HG03457 (cell line): ENCODE results near the gene ATP6V1B1.

Experiments used
- ATAC-seq: cut with Tn5 transposase; IDR thresholded peaks from one replicate; pipeline ENCODE4 v1.9.1; 2021; ENCODE audit warnings: moderate number of reproducible peaks; ENCODE audit not compliant: unreplicated experiment

Gene ATP6V1B1

DNA sequence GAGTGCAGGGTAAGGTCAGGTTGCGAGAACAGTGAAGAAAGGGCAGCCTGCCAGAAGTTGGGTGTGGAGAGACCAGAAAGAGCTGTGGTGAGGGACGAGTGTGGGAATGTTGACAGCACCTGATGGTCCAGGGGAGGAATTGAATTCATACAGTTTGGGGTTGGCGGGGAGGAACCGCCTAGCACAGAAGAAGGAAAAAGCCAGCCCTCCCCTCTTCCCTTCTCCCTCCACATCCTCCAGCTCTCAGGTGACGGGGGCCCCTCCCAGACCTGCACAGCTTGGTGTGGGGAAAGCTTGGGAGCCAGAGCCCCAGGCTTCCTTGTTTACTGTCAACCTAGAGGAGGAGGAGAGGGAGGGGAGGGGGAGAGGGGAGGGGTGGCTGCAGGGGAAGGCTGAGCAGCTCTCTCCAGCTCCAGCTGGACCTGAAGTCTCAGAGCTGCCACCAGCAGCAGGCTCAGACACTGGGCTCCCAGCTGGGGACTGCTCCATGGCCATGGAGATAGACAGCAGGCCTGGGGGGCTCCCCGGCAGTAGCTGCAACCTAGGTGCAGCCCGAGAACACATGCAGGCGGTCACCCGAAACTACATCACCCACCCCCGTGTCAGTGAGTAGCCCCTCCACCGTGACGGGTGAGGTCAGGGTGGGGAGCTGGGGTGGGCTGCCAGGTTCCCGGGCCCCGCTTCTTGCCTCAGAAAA, at the start of gene ATP6V1B1:
Gene ATP6V1B1 (plus strand): TSS at position 433 of the 697 bp plus-strand sequence. CDS start 55 bp downstream, at position 488.
- ATAC-seq: no peak

DNA sequence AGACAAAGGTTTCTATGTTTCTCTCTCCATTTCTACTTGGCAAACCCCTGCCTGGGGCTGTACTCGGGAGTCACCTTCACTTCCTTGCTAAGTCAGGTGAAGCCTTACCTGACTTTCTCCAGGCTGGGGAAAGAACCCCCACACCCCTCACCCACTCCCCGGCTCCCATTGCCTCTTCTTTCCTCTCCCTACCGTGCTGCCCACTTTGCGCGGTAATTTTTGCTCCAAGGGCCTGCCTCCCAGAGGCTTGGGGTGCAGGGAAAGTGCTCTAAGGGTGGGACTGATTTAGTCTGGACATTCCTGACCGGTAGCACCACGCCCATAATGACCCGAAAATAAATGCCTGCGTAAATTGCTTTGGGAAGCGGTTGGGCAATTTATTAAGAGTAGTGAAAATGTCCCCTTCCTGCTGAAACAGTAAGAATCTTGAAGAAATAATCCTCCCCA, 49.1 kb upstream of the ATP6V1B1 start:
- ATAC-seq: no peak

DNA sequence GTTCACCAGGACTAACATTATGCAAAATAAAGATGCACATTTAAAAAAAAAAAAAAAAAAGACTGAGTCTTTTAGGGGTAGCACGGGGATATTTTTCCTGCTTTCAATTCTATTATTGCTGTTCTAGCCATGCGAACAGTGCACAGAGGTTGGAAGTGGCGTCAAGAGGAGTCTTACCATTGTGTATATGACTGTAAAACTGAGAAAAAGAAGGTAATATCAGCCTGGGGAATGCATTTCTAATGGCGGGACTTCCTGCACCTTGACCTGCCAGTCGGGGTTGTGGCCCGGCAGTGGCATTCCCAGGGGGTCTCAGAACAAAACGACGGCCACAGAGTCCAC, 48.5 kb upstream of the ATP6V1B1 start:
- no peak for ATAC-seq

DNA sequence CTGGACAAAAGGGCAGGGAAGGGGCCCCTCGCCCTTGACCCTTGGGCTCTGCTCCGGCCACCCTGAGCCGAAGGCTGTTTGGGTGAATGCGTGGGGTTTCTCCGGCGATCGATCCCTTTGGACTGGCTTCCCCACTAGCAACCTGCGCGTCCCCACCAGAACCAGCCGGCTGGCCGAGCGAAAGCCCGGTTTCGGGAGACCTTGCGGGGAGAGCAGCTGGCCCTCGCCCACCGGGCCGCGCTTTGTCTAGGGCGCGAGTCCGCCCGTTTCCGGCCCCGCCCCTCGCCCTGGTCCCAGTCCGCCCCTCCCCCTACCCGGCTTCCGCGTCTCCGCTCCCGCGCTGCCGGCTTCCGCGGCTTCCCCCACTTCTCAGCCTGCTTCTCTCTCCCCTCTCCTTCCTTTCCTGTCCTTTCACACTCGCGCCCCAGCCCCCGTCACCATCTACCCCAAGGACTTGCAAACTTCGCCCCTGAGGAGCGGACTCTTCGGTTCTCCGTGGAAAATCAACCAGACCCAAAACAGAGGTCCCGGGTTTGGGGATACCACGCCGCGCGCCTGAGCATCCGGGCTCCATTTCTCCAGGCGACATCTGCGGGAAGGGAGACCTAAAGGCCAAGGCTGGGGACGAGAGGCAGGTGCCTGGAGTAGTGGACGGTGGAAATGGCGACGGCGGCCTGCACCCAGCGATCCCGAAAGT, 48.0 kb upstream of the ATP6V1B1 start:
- ATAC-seq: no peak

DNA sequence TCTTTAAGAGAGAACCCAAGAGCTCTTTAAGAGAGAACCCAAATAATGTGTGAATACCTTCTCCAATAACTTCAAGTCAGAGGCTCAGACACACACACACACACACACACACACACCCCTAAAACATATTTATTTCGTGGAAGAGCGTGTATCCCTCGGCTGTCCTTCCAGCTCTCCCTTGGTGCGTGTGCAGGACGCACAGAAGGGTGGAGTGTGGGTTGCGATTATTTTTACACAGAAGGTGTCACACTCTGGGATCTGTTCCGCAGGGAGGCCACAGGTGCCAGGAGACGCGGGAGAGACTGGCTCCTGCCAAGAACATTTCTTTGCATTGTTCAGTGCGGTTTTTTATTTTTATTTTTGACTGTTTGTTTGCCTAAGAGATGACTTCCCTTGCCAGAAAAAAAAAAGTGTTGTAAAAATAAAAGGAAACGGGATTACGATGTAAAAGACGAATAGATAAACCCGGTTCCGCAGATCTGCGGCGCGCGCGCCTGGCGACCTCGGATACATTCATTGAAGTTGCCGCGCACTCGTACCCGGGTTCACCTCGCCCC, 47.3 kb upstream of the ATP6V1B1 start:
- no peak for ATAC-seq

DNA sequence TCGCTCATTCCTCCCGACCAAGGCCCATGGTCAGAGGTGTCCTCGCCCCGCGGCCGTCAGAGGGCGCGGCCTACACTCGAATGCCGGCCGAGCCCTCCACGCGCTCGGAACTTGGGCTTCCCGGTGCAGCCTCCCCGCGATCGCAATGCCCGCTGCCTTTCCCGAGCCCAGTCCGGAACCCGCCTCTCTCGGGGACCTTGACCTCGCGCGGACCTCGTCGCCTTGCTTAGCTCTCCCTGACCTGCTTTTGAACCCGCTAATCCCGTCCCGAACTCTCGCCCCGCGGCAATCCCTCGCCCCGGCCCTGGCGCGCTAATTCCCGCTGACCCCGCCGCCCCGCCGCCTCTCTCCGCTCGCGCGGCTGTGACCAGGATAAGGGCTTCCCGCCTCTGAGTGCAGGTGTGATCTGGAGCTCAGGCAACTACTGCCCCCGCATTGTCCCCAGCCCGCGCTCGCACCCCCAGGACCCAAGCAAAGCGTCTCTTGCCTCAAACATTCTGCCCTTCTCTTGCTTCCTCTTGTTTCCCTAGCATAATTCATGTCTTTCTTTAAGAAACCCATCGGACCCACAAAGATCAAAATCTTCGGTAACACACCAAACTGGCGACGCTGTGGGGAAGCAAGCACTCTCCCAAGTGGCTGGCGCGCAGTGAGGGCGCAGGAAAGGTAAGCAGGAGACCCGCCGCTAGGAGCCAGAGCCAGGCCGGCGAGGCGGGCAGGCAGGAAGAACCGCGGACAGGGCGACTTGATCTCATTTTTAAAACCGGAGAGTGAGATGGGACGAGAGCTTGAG, 46.6 kb upstream of the ATP6V1B1 start:
- no peak for ATAC-seq

DNA sequence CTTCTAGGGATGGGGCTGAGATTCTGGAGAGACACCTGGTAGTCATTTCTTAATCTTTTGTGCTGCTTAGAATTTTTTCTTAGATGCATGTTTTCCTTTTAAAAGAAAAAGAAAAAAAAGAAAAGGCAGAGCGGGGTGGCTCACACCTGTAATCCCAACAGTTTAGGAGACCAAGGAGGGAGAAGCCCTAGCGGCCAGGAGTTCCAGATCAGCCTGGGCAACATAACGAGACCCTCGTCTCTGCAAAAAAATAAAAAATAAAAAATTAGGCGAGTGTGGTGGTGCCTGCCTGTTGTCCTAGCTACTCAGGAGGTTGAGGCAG, 46.0 kb upstream of the ATP6V1B1 start:
- ATAC-seq: no peak

DNA sequence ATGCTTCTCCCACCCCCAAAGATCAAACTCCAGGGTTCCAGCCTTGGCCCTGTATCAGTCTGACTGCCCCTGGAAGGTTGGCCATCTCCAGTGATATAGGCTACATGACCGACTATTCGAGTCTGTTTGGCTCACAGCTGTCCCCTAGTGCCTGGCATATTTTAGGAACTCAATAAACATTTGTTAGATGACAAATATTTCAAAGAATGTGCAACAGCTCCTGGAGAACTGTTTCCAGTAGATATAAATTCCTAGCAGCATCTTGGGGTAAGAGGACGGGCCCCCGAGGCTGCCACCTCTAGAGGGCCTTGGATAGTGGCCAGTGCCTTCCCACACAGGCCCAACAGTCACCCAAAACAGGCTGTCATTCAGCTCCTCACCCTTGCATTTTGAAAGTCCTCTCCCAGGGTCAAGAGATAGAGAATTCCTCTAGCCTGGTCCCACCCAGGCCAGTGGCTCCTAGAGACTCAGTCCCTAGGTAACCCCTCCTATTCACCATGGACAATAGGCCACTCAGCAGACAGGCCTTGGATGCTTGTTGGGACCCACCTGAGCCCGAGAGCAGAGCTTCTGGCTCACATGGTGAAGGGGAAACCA, 45.1 kb upstream of the ATP6V1B1 start:
- no peak for ATAC-seq

DNA sequence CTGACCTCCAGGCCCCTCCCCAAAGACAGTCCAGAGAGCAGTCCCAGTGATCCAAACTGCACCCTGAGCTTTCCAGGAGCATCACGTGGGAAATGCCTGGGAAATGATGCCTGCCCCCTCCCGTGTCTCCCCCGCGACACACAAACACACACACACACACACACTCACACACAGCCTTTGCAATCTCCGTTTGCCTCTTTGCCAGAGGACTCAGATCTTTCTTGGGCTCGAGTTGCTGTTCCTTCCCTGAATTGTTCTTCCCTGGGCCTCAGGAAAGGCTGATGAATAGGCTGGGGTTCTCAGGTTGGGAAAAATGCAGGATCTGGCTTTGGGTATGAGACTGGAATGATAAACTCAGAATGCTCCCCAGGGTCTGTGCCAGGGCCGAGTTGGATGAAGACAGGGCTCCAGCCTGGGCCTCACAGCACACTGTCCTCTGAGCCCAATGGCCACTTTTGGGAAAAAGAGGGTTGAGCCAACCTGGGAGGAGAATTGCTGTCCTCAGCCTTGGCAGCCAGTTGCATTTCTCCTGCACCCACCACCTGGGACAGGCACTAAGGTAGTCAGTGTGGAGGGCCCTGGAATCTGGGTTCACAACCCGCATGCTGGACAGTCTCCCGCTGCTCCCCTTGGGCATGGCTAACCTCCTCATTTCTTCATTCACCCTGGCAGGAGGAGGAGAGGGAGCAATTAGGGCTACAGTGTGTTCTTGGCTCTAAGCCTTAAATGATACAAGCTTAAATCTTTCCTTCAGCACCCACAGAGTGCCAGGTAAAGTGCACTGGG, 43.9 kb upstream of the ATP6V1B1 start:
- ATAC-seq: no peak

DNA sequence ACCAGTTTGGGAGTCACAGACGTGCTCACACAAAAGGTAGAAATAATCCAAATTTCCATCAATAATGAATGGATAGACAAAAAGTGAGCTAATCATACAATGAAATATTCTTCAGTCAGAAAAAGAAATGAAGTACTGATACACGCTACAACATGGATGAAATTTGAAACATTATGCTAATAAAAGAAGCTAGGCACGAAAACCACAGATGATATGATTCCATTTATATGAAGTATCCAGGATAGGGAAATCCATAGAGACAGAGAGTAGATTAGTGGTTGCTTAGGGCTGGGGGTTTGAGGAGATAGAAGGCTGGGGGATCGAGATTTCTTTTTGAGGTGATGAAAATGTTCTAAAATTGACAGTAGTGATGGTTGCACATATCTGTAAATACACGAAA, 43.0 kb upstream of the ATP6V1B1 start:
- no peak for ATAC-seq

DNA sequence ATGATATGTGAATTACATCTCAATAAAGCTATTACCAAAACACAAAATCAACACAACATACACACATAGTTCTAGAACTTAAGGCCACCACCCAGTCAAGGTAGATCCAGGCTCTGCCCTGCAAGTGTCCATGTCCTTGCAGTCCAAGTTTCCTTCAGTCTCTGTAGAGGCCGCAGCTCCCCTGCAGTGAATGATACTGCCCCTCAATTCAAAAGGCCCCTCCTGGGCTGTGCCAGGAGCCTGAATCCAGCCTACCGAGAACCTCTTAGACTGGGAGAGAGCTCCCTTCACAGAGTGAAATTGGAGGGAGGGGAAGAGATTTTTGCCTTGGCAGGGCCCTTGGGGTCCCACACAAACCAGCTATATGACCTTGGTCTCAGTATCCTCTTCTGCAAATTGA, 42.5 kb upstream of the ATP6V1B1 start:
- no peak for ATAC-seq

DNA sequence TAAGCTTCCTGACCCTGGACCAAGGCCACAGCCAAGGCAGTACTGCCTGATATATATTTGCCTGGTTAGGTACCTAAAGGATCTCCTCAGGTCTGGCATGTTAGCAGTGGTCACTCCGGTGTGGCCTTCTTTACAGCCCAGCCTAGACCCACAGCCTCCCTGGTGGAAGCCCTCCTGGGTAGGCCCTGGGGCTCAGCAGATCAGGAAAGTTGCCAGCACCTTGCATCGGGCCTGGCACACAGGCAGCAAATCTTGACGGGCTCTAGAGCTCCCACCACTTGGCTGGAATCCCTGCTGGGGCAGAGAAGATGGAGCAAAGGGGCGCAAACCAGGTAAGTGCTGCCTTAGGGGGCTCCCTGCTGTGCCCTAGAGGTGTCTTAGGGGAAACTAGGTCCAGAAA, 40.9 kb upstream of the ATP6V1B1 start:
- ATAC-seq: no peak

DNA sequence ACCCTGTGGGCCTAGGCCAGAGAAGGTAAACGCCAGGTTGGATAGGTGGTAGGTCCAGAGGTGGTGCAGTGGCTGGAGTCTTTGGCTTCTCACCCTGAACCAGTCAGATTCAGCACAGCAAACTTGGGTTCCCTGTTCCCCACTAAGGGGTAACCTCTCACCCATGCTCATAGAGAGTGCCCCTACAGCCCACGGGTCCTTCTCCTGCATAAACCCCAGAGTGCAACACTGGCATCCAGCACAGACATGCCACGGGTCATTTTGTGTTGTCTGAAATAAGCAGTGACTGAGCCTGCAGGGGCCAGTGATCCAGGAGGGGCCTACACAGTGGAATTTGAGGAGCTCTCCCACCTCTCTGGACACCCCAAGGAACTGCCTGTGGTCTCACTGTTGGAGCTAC, 40.5 kb upstream of the ATP6V1B1 start:
- no peak for ATAC-seq

DNA sequence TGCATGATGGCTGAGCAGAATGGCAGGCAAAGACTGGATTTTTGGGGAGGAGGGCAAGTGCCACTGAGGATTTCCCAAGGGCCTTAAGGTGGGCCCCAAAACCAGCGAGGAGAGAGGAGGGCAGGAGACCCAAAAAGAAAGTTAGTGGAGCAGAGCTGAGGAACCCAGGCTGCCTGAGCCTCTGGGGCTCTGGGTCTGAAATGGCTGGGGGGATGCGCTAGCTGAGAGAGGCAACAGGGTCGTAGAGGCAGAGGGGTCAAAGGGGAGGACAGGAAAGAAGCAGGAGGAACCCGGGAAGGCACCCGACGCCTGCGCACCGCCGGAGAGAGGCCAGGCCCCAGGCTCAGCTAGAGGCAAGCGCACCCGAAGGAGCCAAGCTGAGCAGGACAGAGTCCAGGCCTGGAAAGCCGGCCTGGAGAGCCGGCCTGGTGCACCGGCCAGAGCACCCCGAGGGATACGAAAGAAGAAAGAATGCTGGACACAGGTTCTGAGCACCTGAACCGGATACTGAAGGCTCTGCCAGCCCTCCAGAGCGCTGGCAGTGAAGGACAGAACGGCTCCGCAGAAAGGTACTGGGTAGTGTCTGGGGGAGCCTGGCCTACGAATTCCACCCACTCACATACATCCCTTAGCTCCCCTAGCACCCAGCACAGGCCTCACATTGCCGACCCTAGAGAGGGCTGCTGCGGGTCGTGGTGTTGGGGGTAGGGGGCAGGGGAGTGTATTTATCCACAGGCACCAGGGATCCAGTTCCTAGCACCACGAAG, 39.5 kb upstream of the ATP6V1B1 start:
- ATAC-seq: no peak

DNA sequence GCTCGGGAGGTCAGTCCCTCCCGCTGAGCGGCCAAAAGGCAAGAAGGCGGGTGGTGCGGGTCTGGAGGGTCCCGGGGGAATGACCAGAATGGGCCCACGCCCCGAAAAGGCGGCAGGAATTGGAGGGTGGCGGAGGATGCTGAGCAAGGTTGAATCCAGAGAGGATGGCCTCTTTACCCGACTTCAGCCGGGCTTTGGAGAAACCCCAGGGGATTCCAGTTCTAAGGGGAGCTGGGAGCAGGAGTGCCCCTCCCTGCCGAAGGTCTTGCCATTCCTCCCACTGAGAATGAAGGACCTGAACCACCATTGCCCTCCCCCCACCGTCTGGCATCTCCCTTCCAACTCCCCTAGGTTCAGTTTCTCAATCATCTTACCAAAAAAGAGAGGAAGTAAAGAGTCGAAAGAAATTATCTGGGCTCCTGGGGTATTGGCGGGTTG, 38.9 kb upstream of the ATP6V1B1 start:
- ATAC-seq: no peak

DNA sequence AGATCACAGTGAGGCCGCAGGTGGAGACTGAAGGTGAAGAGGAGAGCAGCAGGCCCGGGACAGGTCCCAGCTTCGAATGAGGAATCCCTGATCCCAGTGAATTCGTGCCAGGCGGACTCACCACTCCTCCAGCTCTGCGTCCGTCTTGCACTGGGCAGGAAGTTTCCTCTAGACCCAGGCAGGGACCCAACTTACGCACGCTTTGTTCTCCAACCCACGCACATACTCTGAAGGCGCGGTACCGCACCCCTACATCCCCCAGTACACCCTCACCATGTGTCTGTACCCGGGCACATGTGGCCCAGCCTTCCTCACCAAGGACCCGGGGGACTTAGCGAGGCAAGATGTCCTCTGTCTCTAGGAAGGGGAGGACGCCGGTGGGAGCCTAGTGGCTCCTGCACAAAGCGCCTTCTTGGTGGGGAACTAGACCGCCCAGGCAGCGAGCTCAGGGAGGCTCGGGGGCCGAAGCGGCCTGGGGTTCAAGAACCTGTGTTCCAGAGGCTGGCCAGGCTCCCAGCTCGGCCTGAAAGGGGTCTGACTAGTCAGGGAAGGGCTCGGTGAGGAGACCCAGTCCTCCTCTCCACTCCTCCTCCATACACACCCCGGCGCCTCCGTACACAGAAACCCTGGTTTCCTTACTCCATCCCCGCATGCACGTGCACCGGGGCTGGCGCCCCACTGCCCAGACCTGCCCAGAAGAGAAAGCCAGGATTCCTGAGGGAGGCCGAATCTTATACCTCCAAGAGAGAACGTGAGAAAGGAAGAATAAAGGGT, 38.3 kb upstream of the ATP6V1B1 start:
- no peak for ATAC-seq

DNA sequence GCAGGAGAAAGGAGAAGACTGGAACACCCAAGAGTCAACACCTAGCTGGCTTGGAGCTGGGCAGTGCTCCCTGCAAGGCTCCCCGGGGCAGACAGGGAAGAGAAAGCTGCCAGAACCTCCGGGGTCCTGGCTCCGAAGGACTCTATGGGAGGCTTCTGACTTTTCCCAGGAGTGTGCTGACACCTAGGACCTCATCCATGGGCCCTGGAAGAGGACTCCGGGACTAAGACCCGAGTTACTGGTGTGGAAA, 37.8 kb upstream of the ATP6V1B1 start:
- no peak for ATAC-seq

DNA sequence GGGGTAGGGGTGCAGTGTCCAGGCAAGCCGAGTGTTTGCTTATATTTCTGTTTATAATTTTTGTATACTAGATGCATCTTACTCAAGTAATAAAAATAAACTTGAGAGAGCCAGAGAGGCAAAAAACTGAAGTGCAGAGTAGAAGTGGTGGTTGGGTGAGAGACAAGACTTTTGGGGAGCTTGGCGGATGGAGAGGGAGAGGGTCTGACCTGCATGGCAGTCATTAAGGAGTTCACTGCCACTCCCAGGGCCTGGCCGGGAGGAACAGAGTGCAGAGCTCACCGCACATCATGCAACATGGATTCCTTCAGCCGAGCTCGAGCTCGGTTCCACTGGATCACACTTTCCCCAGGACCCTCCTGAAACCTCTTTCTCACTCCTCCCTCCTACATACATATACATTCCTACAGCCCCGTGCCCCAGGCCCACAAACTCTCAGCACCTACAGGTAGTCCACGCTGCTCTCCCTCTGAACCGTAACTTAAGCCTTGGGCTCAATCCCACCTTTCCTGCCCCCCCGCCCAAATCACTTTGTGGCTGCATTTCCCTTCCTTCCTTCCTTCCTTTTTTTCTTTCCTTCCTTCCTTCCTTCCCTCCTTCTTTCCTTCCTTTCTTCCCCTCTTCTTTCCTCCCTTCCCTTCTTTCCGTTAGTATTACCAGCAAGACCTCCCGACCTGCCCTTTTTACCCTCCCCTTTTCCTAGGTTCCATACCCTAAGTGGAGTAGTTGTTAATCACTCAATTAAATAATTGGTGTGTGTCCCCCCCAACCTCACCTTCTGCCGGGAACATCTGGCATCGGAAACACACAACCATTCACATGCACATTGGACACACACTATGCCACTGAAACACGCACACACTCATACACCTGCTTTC, 37.1 kb upstream of the ATP6V1B1 start:
- ATAC-seq: no peak
